Gastrocnemius medialis (tissue), 4 donors: ENCODE data around the gene TMF1.

Experiments used
- POLR2A ChIP-seq, 2 donors: fragments of 450-650 bp; IDR thresholded peaks; one replicate each; pipeline ENCODE4 v1.6.1; 2017; ENCODE audit warnings: antibody characterized with exemption in 2 of 2, mild to moderate bottlenecking in 2 of 2, moderate library complexity in 2 of 2
- TF ChIP-seq, protein P1 (sequence below), 5 experiments: fragments of 450-650 bp in 3 of 5; fragments of 200-600 bp in 2 of 5; sonication (generic) in 2 of 5; IDR thresholded peaks in 4 of 5; conservative IDR thresholded peaks in 1 of 5; 1 replicate in 4 of 5; 2 replicates in 1 of 5; pipeline ENCODE4 v1.5.1; 2016 to 2019; ENCODE audit warnings: antibody characterized with exemption in 5 of 5, mild to moderate bottlenecking in 3 of 5, moderate library complexity in 3 of 5

- TF ChIP-seq, protein P1, sequence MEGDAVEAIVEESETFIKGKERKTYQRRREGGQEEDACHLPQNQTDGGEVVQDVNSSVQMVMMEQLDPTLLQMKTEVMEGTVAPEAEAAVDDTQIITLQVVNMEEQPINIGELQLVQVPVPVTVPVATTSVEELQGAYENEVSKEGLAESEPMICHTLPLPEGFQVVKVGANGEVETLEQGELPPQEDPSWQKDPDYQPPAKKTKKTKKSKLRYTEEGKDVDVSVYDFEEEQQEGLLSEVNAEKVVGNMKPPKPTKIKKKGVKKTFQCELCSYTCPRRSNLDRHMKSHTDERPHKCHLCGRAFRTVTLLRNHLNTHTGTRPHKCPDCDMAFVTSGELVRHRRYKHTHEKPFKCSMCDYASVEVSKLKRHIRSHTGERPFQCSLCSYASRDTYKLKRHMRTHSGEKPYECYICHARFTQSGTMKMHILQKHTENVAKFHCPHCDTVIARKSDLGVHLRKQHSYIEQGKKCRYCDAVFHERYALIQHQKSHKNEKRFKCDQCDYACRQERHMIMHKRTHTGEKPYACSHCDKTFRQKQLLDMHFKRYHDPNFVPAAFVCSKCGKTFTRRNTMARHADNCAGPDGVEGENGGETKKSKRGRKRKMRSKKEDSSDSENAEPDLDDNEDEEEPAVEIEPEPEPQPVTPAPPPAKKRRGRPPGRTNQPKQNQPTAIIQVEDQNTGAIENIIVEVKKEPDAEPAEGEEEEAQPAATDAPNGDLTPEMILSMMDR (IDR thresholded peaks at IDR 0.05 in 4 of 5, conservative IDR thresholded peaks at IDR 0.05 in 1 of 5) = no peak
- no peak for TF ChIP-seq POLR2A (IDR thresholded peaks at IDR 0.05)
Observed at GRCh38 chr3:69085168-69085832, 33.2 kb upstream of the TMF1 start.
